Stimulated activated CD4-positive, alpha-beta T cell treated with anti-CD3 and anti-CD28 coated beads, Interleukin-12 subunit alpha, Interleukin-12 subunit beta, amount 100 ng/mL, for 48 hours (primary cell): ENCODE data around the gene RETSAT.
"Not testable (repeated sequence)": the region's sequence is repeated elsewhere in the genome, so short reads cannot be mapped to it uniquely, and the experiment has no call there.

Experiments
- DNase-seq, 3 donors: peaks; one replicate each; pipeline ENCODE4 v3.0.0-alpha.2; 2020; ENCODE audit warnings: low read depth in 2 of 3, low spot score in 1 of 3

The RETSAT gene

GRCh38 chr2:85380048-85380447 lies 25.7 kb upstream of the RETSAT start:
- DNase-seq: no peak

GRCh38 chr2:85378257-85378656 lies 23.9 kb upstream of the RETSAT start:
- DNase-seq: no peak

GRCh38 chr2:85377083-85377482 lies 22.8 kb upstream of the RETSAT start:
- no peak for DNase-seq

GRCh38 chr2:85376291-85377065 lies 22.1 kb upstream of the RETSAT start:
- DNase-seq: no peak

GRCh38 chr2:85371045-85371444 lies 16.7 kb upstream of the RETSAT start:
- no peak for DNase-seq

GRCh38 chr2:85369500-85369899 lies 15.2 kb upstream of the RETSAT start:
- no peak for DNase-seq

- DNase-seq: no peak
Observed at GRCh38 chr2:85368921-85369320, 14.6 kb upstream of the RETSAT start.

GRCh38 chr2:85367180-85367579 lies 12.9 kb upstream of the RETSAT start:
- DNase-seq: no peak

- not testable (repeated sequence) for DNase-seq
Observed at GRCh38 chr2:85362653-85363387, 8.5 kb upstream of the RETSAT start.

GRCh38 chr2:85357736-85358135 lies 3.4 kb upstream of the RETSAT start:
- no peak for DNase-seq

- no peak for DNase-seq
Observed at GRCh38 chr2:85356186-85356585, 1.9 kb upstream of the RETSAT start.

- no peak for DNase-seq
Observed at GRCh38 chr2:85355521-85355920, 1.2 kb upstream of the RETSAT start.

GRCh38 chr2:85355073-85355410 lies 714 bp upstream of the RETSAT start:
- DNase-seq: no peak

- peak in 1 of 3 donors; percentile 8 for DNase-seq
Observed at GRCh38 chr2:85353876-85354285, 447 bp downstream of the RETSAT start.

GRCh38 chr2:85347599-85347998 lies 6.7 kb downstream of the RETSAT start:
- no peak for DNase-seq

- no peak for DNase-seq
Observed at GRCh38 chr2:85344356-85344954, 9.9 kb downstream of the RETSAT start.

GRCh38 chr2:85343207-85343895 lies 11.0 kb downstream of the RETSAT start:
- DNase-seq: not testable (repeated sequence)

GRCh38 chr2:85342156-85342555 lies 12.2 kb downstream of the RETSAT start:
- DNase-seq: no peak

- DNase-seq: no peak
Observed at GRCh38 chr2:85341269-85342029, 12.9 kb downstream of the RETSAT start.

- no peak for DNase-seq
Observed at GRCh38 chr2:85340034-85340892, 14.1 kb downstream of the RETSAT start.
